WTC11 (cell line): ENCODE results near the gene KLC1. TPM values are rescaled to one million over a fixed set of nuclear protein-coding genes. Genes with fewer than 3 reads are reported as not detected.

Experiments
- ATAC-seq: fragments of 200-7000 bp; cut with Tn5 transposase; 2 replicates; pipeline ENCODE4 v1.10.0; 2021; ENCODE audit warnings: mild to moderate bottlenecking, moderate library complexity
- CTCF ChIA-PET: fragments of 300-600 bp; sonication (Branson Sonifier 250); formaldehyde crosslinking; loops from one replicate; lab custom pipeline; 2021; ENCODE audit warnings: antibody characterized with exemption; lab: Charles Lee
- POLR2A ChIA-PET: fragments of 350-600 bp; sonication (Branson Sonifier 250); formaldehyde crosslinking; loops from one replicate; lab custom pipeline; 2021; ENCODE audit warnings: antibody characterized with exemption; lab: Charles Lee
- DNase-seq: peaks from one replicate; pipeline ENCODE4 v3.0.0; 2021; ENCODE audit warnings: low spot score
- H3K27ac Mint-ChIP-seq: 2 replicates; pipeline ENCODE4 v1.8.0; 2021; ENCODE audit warnings: mixed read lengths
- H3K27me3 Mint-ChIP-seq: 2 replicates; pipeline ENCODE4 v1.8.0; 2021; ENCODE audit warnings: low read depth, mild to moderate bottlenecking, moderate library complexity, mixed read lengths
- H3K36me3 Mint-ChIP-seq: 2 replicates; pipeline ENCODE4 v1.8.0; 2021; ENCODE audit warnings: mixed read lengths
- H3K4me1 Mint-ChIP-seq: 2 replicates; pipeline ENCODE4 v1.8.0; 2022; ENCODE audit warnings: mixed read lengths
- H3K4me3 Mint-ChIP-seq: 2 replicates; pipeline ENCODE4 v1.8.0; 2021; ENCODE audit warnings: mild to moderate bottlenecking, moderate library complexity, mixed read lengths
- H3K9me3 Mint-ChIP-seq: 2 replicates; pipeline ENCODE4 v1.8.0; 2021; ENCODE audit warnings: mixed read lengths
- CREB1 ChIP-seq: sonication (generic); formaldehyde crosslinking; IDR thresholded peaks from 2 replicates; pipeline ENCODE4 v1.8.0; 2023; ENCODE audit warnings: mild to moderate bottlenecking, missing genetic modification reagents
- FOXP1 ChIP-seq: sonication (generic); formaldehyde crosslinking; IDR thresholded peaks from 2 replicates; pipeline ENCODE4 v1.8.0; 2022; ENCODE audit warnings: missing genetic modification reagents, mild to moderate bottlenecking, moderate library complexity, borderline replicate concordance
- GRHL2 ChIP-seq: fragments of 250-450 bp; sonication (Bioruptor Pico); IDR thresholded peaks from 2 replicates; pipeline ENCODE4 v1.8.0; 2022; ENCODE audit warnings: mild to moderate bottlenecking, moderate library complexity; ENCODE audit not compliant: insufficient replicate concordance, severe bottlenecking
- GTF2I ChIP-seq: fragments of 250-450 bp; sonication (Bioruptor Pico); conservative IDR thresholded peaks from 2 replicates; pipeline ENCODE4 v1.4.0; 2021; ENCODE audit warnings: mild to moderate bottlenecking
- JUN ChIP-seq: sonication (generic); formaldehyde crosslinking; IDR thresholded peaks from 2 replicates; pipeline ENCODE4 v1.8.0; 2023; ENCODE audit warnings: mild to moderate bottlenecking, missing genetic modification reagents
- NFATC4 ChIP-seq: fragments of 250-450 bp; sonication (Bioruptor Pico); IDR thresholded peaks from 2 replicates; pipeline ENCODE4 v1.9.0; 2021; ENCODE audit warnings: mild to moderate bottlenecking
- NFE2L1 ChIP-seq: sonication (generic); formaldehyde crosslinking; IDR thresholded peaks from 2 replicates; pipeline ENCODE4 v1.8.1; 2023; ENCODE audit warnings: missing genetic modification reagents
- NR2C2 ChIP-seq: sonication (generic); formaldehyde crosslinking; IDR thresholded peaks from 2 replicates; pipeline ENCODE4 v1.8.0; 2022; ENCODE audit warnings: mild to moderate bottlenecking, missing genetic modification reagents
- SMAD3 ChIP-seq: sonication (generic); formaldehyde crosslinking; IDR thresholded peaks from 2 replicates; pipeline ENCODE4 v1.8.0; 2022; ENCODE audit warnings: missing genetic modification reagents, mild to moderate bottlenecking, borderline replicate concordance
- ZBTB21 ChIP-seq: sonication (generic); formaldehyde crosslinking; IDR thresholded peaks from 2 replicates; pipeline ENCODE4 v1.8.1; 2023; ENCODE audit warnings: mild to moderate bottlenecking, missing genetic modification reagents, borderline replicate concordance
- ZNF396 ChIP-seq: fragments of 250-450 bp; sonication (Bioruptor Pico); IDR thresholded peaks from 2 replicates; pipeline ENCODE4 v1.8.0; 2021; ENCODE audit warnings: mild to moderate bottlenecking, moderate library complexity, borderline replicate concordance
- ZNF416 ChIP-seq: fragments of 250-450 bp; sonication (Bioruptor Pico); IDR thresholded peaks from 2 replicates; pipeline ENCODE4 v1.9.0; 2021; ENCODE audit warnings: mild to moderate bottlenecking, inconsistent platforms
- total RNA-seq: library from RNA; stranded (reverse); gene quantifications from 3 replicates; pipeline ENCODE4 v1.2.3, GENCODE V29; 2021
- TF ChIP-seq, protein P1 (sequence below): sonication (generic); formaldehyde crosslinking; IDR thresholded peaks from 2 replicates; pipeline ENCODE4 v1.8.0; 2022; ENCODE audit warnings: mild to moderate bottlenecking, missing genetic modification reagents
- TF ChIP-seq, protein P2 (sequence below): sonication (generic); formaldehyde crosslinking; IDR thresholded peaks from 2 replicates; pipeline ENCODE4 v1.8.1; 2022; ENCODE audit warnings: mild to moderate bottlenecking, moderate library complexity, missing genetic modification reagents
- TF ChIP-seq, protein P3 (sequence below): sonication (generic); formaldehyde crosslinking; IDR thresholded peaks from 2 replicates; pipeline ENCODE4 v1.8.0; 2023; ENCODE audit warnings: mild to moderate bottlenecking, missing genetic modification reagents
- TF ChIP-seq, protein P4 (sequence below): sonication (generic); formaldehyde crosslinking; IDR thresholded peaks from 2 replicates; pipeline ENCODE4 v1.8.0; 2022; ENCODE audit warnings: mild to moderate bottlenecking, missing genetic modification reagents
- TF ChIP-seq, protein P5 (sequence below): fragments of 250-450 bp; sonication (Bioruptor Pico); IDR thresholded peaks from 2 replicates; pipeline ENCODE4 v1.9.0; 2021; ENCODE audit warnings: mild to moderate bottlenecking
- TF ChIP-seq, protein P6 (sequence below): fragments of 250-450 bp; sonication (Bioruptor Pico); IDR thresholded peaks from 2 replicates; pipeline ENCODE4 v1.8.0; 2021; ENCODE audit warnings: mild to moderate bottlenecking

The KLC1 gene
- total RNA-seq, 1 experiment from 2014 or later, result 171 TPM

DNA sequence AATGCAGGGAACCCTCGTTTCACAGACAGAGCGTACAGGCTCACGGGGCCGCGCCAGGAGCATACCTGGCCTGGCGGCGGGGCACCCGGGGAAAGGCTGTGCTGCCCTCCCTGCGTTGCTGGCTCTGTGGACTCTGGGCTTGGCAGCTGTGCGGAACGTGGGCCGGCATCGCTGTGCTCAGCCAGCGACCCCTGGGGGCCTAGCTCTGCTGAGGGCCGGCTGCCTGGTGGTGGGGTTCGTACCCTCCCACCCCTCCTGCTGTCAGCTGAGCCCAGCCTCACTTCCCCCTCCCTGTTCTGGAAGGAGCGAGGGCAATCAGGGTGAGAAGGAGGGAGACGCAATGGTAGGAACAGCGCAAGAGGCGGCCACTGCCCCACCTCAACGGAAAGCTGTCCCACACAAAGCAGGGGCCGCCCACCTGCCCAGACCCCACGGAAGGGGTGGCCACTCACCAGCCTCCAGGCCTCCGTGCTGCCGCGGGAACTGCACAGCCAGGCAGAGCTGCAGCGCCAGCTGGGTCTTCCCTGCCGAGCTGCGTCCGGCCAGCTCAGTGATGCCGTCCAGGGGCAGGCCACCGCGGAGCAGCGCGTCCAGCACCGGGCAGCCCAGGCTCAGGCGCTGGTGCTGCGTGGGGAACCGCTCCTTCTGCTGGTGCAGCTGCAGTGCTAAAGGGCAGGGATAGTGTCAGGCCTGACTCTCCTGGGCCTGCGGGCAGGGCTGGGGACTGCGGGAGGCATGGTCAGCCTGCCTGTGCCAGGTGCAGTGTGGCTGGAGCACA lies 77.7 kb downstream of the KLC1 start:
- no peak overlapping the region for H3K27ac Mint-ChIP-seq
- ChIA-PET CTCF (interaction anchor here (0.9 to 1.0 kb wide), 2 partner anchors 12 to 64 kb away, joined by 3 read pairs; no protein-coding TSS in a partner anchor), POLR2A (interaction anchor here (0.9 kb wide), 1 partner anchor 9 kb away, joined by 3 read pairs; the partner anchor contains the start of genes XRCC3 and ZFYVE21)
- no peak overlapping the region for H3K4me3 Mint-ChIP-seq
- H3K9me3 Mint-ChIP-seq, result no peaks in the 10 kb centered on the region
- H3K27me3 Mint-ChIP-seq, result no peaks in the 10 kb centered on the region; the same call in 1 of the 2 replicates
- DNase-seq (no peak), ATAC-seq (no peak)
- H3K4me1 Mint-ChIP-seq, result peaks cover 12% of the 10 kb centered on the region
- H3K36me3 Mint-ChIP-seq, result peaks cover 40% of the 10 kb centered on the region
- no peak for TF ChIP-seq ZNF396 (CRISPR knock-in tag)
- TF ChIP-seq ZBTB21, result 0 out of 2 replicates have a peak, but pooled peaks have one; percentile 28
- TF ChIP-seq, all 79 proteins: peak for 1

DNA sequence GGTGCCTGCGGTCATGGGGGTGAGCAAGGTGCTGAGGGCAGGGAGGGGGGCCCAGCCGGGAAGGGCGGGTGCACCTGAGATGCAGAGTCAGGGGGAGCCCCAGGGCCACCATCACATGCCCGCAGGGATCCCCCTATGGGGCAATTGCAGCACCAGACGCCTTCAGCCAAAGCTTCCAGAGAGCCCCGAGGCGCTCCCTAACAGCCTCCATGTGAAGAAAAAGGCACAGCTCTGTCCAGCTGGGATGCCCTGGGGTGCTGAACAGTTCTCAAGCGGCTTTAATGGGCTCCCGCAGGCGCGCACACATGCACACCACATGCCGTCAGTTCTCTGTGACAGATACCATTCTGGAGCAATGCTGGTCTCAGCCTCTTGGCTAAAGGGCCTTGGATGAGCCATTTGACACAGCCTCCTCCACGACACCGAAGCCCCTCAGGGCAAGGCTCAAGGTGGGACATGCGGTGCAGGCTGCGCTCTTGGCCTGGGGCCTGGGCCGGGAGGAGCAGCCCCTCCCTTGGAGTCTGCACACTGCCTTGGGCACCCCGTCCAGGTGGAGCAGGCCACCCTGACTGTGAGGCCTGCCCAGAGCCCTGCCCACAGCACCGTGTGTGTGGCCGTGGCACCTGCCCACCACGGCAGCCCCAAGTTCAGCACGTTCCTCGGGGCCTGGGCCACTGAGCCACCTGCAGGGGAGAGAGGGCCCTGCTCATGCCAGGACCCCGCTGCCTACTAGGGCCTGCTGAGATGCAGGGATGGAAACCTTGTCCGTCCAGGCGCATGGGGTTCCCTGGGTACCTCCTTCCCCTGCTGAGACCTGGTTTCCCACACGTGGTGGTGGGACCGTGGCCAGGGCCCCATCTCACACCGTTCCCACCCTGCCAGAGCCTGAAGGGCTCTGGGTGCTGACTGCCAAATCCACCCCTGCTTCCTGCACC lies 78.6 kb downstream of the KLC1 start:
- no peaks in the 10 kb centered on the region for H3K9me3 Mint-ChIP-seq
- H3K27me3 Mint-ChIP-seq, result no peaks in the 10 kb centered on the region
- no peak for ATAC-seq
- H3K36me3 Mint-ChIP-seq, result peaks cover 37% of the 10 kb centered on the region
- DNase-seq, result no peak
- H3K27ac Mint-ChIP-seq, result no peak overlapping the region
- CTCF ChIA-PET, result no interaction called here
- no peak overlapping the region for H3K4me3 Mint-ChIP-seq
- TF ChIP-seq, protein P1, sequence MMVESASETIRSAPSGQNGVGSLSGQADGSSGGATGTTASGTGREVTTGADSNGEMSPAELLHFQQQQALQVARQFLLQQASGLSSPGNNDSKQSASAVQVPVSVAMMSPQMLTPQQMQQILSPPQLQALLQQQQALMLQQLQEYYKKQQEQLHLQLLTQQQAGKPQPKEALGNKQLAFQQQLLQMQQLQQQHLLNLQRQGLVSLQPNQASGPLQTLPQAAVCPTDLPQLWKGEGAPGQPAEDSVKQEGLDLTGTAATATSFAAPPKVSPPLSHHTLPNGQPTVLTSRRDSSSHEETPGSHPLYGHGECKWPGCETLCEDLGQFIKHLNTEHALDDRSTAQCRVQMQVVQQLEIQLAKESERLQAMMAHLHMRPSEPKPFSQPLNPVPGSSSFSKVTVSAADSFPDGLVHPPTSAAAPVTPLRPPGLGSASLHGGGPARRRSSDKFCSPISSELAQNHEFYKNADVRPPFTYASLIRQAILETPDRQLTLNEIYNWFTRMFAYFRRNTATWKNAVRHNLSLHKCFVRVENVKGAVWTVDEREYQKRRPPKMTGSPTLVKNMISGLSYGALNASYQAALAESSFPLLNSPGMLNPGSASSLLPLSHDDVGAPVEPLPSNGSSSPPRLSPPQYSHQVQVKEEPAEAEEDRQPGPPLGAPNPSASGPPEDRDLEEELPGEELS, result 0 out of 2 replicates have a peak, but pooled peaks have one; percentile 25
- no peak for TF ChIP-seq NR2C2 (CRISPR knock-in tag)
- TF ChIP-seq, all 79 proteins: peak for 1
- peaks cover 12% of the 10 kb centered on the region for H3K4me1 Mint-ChIP-seq
- POLR2A ChIA-PET, result interaction anchor here (0.9 kb wide), 1 partner anchor 8 kb away, joined by 3 read pairs; the partner anchor contains the start of genes XRCC3 and ZFYVE21

DNA sequence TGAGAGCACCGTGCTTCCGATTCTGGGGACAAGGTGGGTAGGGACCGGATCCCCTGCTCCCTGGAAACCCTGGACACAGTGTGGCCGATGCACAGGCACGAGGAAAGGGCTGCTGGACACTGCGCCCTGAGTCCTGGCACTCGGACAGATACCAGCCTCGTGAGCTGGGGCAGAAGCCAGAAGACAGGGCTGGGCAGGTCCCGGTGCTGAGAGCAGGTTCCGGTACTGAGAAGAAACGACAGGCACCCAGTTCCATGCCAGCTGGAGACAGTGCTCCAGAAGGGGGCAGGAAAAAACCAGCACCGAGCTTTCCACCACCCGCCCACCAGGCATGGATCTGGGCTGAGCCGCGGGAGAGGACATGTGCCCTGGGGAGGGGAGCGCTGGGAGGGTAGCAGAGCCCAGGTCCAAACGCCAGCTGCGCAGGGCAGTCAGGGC lies 79.8 kb downstream of the KLC1 start:
- ATAC-seq (no peak), DNase-seq (no peak)
- Mint-ChIP-seq H3K4me3 (no peak overlapping the region), H3K36me3 (peaks cover 28% of the 10 kb centered on the region), H3K4me1 (peaks cover 17% of the 10 kb centered on the region), H3K27ac (peak overlapping the region; percentile 41; the same call in 1 of the 2 replicates), H3K9me3 (no peaks in the 10 kb centered on the region), H3K27me3 (no peaks in the 10 kb centered on the region)
- ChIA-PET CTCF (no interaction called here), POLR2A (no interaction called here)
- no peak for TF ChIP-seq JUN (CRISPR knock-in tag)
- no peak for TF ChIP-seq ZNF416
- TF ChIP-seq, protein P2, sequence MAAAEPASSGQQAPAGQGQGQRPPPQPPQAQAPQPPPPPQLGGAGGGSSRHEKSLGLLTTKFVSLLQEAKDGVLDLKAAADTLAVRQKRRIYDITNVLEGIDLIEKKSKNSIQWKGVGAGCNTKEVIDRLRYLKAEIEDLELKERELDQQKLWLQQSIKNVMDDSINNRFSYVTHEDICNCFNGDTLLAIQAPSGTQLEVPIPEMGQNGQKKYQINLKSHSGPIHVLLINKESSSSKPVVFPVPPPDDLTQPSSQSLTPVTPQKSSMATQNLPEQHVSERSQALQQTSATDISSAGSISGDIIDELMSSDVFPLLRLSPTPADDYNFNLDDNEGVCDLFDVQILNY (CRISPR knock-in tag), result no peak
- TF ChIP-seq, protein P3, sequence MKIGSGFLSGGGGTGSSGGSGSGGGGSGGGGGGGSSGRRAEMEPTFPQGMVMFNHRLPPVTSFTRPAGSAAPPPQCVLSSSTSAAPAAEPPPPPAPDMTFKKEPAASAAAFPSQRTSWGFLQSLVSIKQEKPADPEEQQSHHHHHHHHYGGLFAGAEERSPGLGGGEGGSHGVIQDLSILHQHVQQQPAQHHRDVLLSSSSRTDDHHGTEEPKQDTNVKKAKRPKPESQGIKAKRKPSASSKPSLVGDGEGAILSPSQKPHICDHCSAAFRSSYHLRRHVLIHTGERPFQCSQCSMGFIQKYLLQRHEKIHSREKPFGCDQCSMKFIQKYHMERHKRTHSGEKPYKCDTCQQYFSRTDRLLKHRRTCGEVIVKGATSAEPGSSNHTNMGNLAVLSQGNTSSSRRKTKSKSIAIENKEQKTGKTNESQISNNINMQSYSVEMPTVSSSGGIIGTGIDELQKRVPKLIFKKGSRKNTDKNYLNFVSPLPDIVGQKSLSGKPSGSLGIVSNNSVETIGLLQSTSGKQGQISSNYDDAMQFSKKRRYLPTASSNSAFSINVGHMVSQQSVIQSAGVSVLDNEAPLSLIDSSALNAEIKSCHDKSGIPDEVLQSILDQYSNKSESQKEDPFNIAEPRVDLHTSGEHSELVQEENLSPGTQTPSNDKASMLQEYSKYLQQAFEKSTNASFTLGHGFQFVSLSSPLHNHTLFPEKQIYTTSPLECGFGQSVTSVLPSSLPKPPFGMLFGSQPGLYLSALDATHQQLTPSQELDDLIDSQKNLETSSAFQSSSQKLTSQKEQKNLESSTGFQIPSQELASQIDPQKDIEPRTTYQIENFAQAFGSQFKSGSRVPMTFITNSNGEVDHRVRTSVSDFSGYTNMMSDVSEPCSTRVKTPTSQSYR (CRISPR knock-in tag), result no peak
- TF ChIP-seq, protein P4, sequence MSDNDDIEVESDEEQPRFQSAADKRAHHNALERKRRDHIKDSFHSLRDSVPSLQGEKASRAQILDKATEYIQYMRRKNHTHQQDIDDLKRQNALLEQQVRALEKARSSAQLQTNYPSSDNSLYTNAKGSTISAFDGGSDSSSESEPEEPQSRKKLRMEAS (CRISPR knock-in tag), result no peak
- TF ChIP-seq SMAD3 (CRISPR knock-in tag), result no peak
- no peak for TF ChIP-seq GTF2I
- TF ChIP-seq, protein P5, sequence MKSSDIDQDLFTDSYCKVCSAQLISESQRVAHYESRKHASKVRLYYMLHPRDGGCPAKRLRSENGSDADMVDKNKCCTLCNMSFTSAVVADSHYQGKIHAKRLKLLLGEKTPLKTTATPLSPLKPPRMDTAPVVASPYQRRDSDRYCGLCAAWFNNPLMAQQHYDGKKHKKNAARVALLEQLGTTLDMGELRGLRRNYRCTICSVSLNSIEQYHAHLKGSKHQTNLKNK (CRISPR knock-in tag), result no peak
- no peak for TF ChIP-seq NFATC4 (CRISPR knock-in tag)
- TF ChIP-seq NFE2L1 (CRISPR knock-in tag), result no peak
- no peak for TF ChIP-seq GRHL2 (CRISPR knock-in tag)
- no peak for TF ChIP-seq FOXP1 (CRISPR knock-in tag)
- TF ChIP-seq, protein P6, sequence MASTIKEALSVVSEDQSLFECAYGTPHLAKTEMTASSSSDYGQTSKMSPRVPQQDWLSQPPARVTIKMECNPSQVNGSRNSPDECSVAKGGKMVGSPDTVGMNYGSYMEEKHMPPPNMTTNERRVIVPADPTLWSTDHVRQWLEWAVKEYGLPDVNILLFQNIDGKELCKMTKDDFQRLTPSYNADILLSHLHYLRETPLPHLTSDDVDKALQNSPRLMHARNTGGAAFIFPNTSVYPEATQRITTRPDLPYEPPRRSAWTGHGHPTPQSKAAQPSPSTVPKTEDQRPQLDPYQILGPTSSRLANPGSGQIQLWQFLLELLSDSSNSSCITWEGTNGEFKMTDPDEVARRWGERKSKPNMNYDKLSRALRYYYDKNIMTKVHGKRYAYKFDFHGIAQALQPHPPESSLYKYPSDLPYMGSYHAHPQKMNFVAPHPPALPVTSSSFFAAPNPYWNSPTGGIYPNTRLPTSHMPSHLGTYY (CRISPR knock-in tag), result no peak
- TF ChIP-seq, protein P1, result no peak
- TF ChIP-seq ZBTB21, result no peak
- TF ChIP-seq CREB1, result no peak
